Measurements from ENCODE around the gene THSD8.

- TF ChIP-seq CTCF (IDR thresholded peaks at IDR 0.05; ENCODE audit: poor library complexity) (no peak), EZH2 (IDR thresholded peaks at IDR 0.05; ENCODE audit: borderline replicate concordance) (no peak)
Measured at GRCh38 chr19:12783849-12784393, 17.9 kb upstream of the THSD8 start.
